ENCODE results near the gene ZNF385C. TPM values are rescaled to one million over a fixed set of nuclear protein-coding genes. Genes with fewer than 3 reads are reported as not detected.

Gene ZNF385C
- total RNA-seq, 1 donor from 2014 or later, result 0.16 TPM

- no peak for TF ChIP-seq CTCF (IDR thresholded peaks at IDR 0.05)
- no peak overlapping the region for H3K27ac Mint-ChIP-seq (ENCODE audit: unreplicated experiment)
- H3K27me3 Mint-ChIP-seq (ENCODE audit: unreplicated experiment), result no peaks in the 10 kb centered on the region
- DNase-seq (ENCODE audit: extremely low spot score, unreplicated experiment), result no peak
- peaks cover 12% of the 10 kb centered on the region for H3K36me3 Mint-ChIP-seq (ENCODE audit: unreplicated experiment)
- H3K4me3 Mint-ChIP-seq (ENCODE audit: unreplicated experiment), result no peak overlapping the region
- H3K9me3 Mint-ChIP-seq (ENCODE audit: unreplicated experiment), result no peaks in the 10 kb centered on the region
- H3K4me1 Mint-ChIP-seq (ENCODE audit: unreplicated experiment), result peaks cover 25% of the 10 kb centered on the region
Measured at GRCh38 chr17:42138749-42139492, 40.6 kb upstream of the ZNF385C start.

DNA sequence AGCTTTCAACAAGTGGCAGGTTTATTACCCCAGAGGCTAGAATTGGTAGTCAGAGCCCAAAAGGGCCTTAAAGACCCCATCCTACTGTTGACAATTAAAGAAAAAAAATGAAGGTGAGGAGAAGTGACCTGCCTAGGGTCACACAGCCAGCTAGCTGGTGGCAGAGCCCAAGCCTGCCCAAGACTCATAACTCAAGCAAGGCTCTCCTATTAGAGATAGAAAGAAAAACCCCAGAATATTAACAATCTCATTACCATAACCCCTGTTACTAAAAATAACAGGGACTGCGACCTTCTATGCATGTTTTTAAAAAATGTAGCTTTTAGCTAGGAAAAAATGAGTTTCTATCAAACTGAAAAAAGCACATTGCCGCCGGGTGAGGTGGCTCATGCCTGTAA, 38.4 kb upstream of the ZNF385C start:
- TF ChIP-seq CTCF (IDR thresholded peaks at IDR 0.05), result no peak
- peaks cover 30% of the 10 kb centered on the region for H3K4me1 Mint-ChIP-seq (ENCODE audit: unreplicated experiment)
- no peak overlapping the region for H3K27ac Mint-ChIP-seq (ENCODE audit: unreplicated experiment)
- H3K27me3 Mint-ChIP-seq (ENCODE audit: unreplicated experiment), result no peaks in the 10 kb centered on the region
- DNase-seq (ENCODE audit: extremely low spot score, unreplicated experiment), result no peak
- no peak overlapping the region for H3K4me3 Mint-ChIP-seq (ENCODE audit: unreplicated experiment)
- H3K36me3 Mint-ChIP-seq (ENCODE audit: unreplicated experiment), result peaks cover 12% of the 10 kb centered on the region
- H3K9me3 Mint-ChIP-seq (ENCODE audit: unreplicated experiment), result no peaks in the 10 kb centered on the region

- peaks cover 30% of the 10 kb centered on the region for H3K4me1 Mint-ChIP-seq (ENCODE audit: unreplicated experiment)
- peak overlapping the region; percentile 82 for H3K27ac Mint-ChIP-seq (ENCODE audit: unreplicated experiment)
- no peak overlapping the region for H3K4me3 Mint-ChIP-seq (ENCODE audit: unreplicated experiment)
- H3K27me3 Mint-ChIP-seq (ENCODE audit: unreplicated experiment), result no peaks in the 10 kb centered on the region
- DNase-seq (ENCODE audit: extremely low spot score, unreplicated experiment), result no peak
- no peak for TF ChIP-seq CTCF (IDR thresholded peaks at IDR 0.05)
- H3K9me3 Mint-ChIP-seq (ENCODE audit: unreplicated experiment), result no peaks in the 10 kb centered on the region
- H3K36me3 Mint-ChIP-seq (ENCODE audit: unreplicated experiment), result peaks cover 8% of the 10 kb centered on the region
Measured at GRCh38 chr17:42135664-42136653, 37.7 kb upstream of the ZNF385C start.

DNA sequence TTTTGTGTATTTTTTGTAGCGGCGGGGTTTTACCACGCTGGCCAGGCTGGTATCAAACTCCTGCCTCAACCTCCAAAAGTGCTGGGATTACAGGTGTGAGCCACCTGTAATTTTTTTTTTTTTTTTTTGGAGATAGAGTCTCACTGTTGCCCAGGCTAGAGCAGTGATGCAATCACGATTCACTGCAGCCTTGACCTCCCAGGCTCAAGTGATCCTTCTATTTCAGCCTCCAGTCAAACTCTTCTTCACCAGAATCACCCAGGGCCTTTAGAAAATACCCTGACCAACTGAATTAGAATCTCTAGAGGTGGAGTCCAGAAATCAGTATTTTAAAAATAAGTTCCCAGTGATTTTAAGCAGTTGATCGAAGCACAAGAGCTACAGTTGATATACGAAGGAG, 36.9 kb upstream of the ZNF385C start:
- no peak overlapping the region for H3K4me3 Mint-ChIP-seq (ENCODE audit: unreplicated experiment)
- DNase-seq (ENCODE audit: extremely low spot score, unreplicated experiment), result no peak
- no peak for TF ChIP-seq CTCF (IDR thresholded peaks at IDR 0.05)
- peaks cover 13% of the 10 kb centered on the region for H3K36me3 Mint-ChIP-seq (ENCODE audit: unreplicated experiment)
- no peak overlapping the region for H3K27ac Mint-ChIP-seq (ENCODE audit: unreplicated experiment)
- H3K27me3 Mint-ChIP-seq (ENCODE audit: unreplicated experiment), result no peaks in the 10 kb centered on the region
- peaks cover 30% of the 10 kb centered on the region for H3K4me1 Mint-ChIP-seq (ENCODE audit: unreplicated experiment)
- H3K9me3 Mint-ChIP-seq (ENCODE audit: unreplicated experiment), result no peaks in the 10 kb centered on the region
